HepG2 (cell line): Measurements from ENCODE around the gene PDE4D. TPM values are rescaled to one million over a fixed set of nuclear protein-coding genes. Genes with fewer than 3 reads are reported as not detected.

Experiments
- ARID4A ChIP-seq: sonication (generic); formaldehyde crosslinking; IDR thresholded peaks from 2 replicates; pipeline ENCODE4 v1.5.0; 2020; ENCODE audit warnings: mild to moderate bottlenecking, missing genetic modification reagents, borderline replicate concordance
- ZHX2 ChIP-seq, 2 experiments: sonication (generic) in 1 of 2; formaldehyde crosslinking in 1 of 2; IDR thresholded peaks; 2 replicates each; pipeline versions ENCODE4 v1.6.1 to v1.9.0; 2014 to 2022; ENCODE audit warnings: antibody characterized with exemption in 1 of 2, borderline replicate concordance in 1 of 2, inconsistent platforms in 1 of 2, low read depth in 1 of 2, missing genetic modification reagents in 1 of 2
- polyA plus RNA-seq, 8 experiments: library from polyadenylated mRNA; depleted of rRNA in 3 of 8; stranded (reverse) in 7 of 8; unstranded in 1 of 8; fragments of >200 nt; fragmentation: Illumina TruSeq in 4 of 8; extraction: Trizol in 4 of 8; gene quantifications; 2 replicates each; pipeline versions ENCODE4 v1.2.1 to v1.2.3, GENCODE V29; 2011 to 2016; ENCODE audit warnings: low read depth in 4 of 8, missing spikeins in 1 of 8, mixed read lengths in 1 of 8; ENCODE audit not compliant: insufficient read depth in 1 of 8
- total RNA-seq, 5 experiments: library from RNA; depleted of rRNA; stranded (reverse); fragments of >200 nt; fragmentation: Illumina TruSeq; extraction: Trizol; gene quantifications; 2 replicates each; pipeline ENCODE4 v1.2.3, GENCODE V29; 2016; ENCODE audit warnings: low read depth in 1 of 5

Gene PDE4D
- total and polyA plus RNA-seq, 2 of the 13 experiments (the other 11 are each of a cell fraction or from before 2014, with no cell fraction given): 7.0 to 12.2 TPM

GRCh38 chr5:59178071-59178470 is 715.5 kb downstream of the PDE4D start (continued):
- TF ChIP-seq ZHX2 (IDR thresholded peaks at IDR 0.05; ENCODE audit: low read depth) (no peak), ZHX2 (CRISPR knock-in tag; IDR thresholded peaks at IDR 0.05; ENCODE audit: borderline replicate concordance) (no peak), ARID4A (CRISPR knock-in tag) (no peak)
